ENCODE results near the gene PRM3. TPM values are rescaled to one million over a fixed set of nuclear protein-coding genes. Genes with fewer than 3 reads are reported as not detected.

Gene PRM3
- polyA plus RNA-seq, 1 donor from 2014 or later: not detected

DNA sequence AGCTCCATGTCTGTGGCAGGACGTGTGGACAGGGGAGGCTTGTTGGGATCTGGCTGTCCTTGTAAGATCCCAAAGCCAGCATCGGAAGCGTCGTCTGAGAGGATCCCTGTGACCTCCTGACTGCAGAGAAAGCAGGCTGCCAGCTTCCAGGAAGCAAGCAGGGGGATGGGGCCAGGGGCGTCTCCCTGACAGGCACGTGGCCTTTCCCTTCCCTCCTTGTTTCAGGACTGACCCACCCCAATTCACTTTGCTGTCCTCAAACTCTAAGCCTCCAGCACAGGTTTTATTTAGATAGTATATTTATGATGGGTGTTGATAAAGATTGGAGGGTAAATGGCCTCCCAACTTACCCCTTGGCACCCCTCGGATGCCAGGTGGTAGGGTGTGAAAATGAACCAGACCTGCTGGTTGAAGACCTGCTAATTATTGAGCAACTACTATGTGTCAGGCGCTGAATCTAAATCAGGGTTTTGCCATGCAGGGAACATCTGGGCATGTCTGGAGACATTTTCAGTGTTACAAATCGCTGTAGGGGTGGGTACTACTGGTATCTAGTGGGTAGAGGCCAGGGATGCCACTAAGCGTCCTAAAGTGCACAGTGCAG, 42.0 kb downstream of the PRM3 start:
- Histone ChIP-seq H3F3A (ENCODE audit: insufficient read depth, low read length, poor library complexity, severe bottlenecking) (no peaks in the 10 kb centered on the region), H3K27me3 (ENCODE audit: insufficient read depth, low read depth, low read length) (no peaks in the 10 kb centered on the region), H3K36me3 (ENCODE audit: insufficient read depth, low read length) (no peaks in the 10 kb centered on the region), H3K4me3 (ENCODE audit: low read length) (no peak overlapping the region), H3K9me3 (ENCODE audit: low read length) (no peaks in the 10 kb centered on the region), H4K20me1 (ENCODE audit: insufficient read depth) (no peaks in the 10 kb centered on the region), H3K9ac (ENCODE audit: low read length) (no peak overlapping the region), H2AFZ (ENCODE audit: low read depth, low read length) (no peak overlapping the region), H3K27ac (ENCODE audit: low read length) (no peak overlapping the region), H3K9me2 (ENCODE audit: insufficient read depth, low read length) (no peaks in the 10 kb centered on the region), H3K79me2 (replicated peaks; ENCODE audit: insufficient read depth, low read length) (no peaks in the 10 kb centered on the region), H3K4me2 (ENCODE audit: low read length) (no peak overlapping the region)
- TF ChIP-seq POLR2AphosphoS5 (IDR thresholded peaks at IDR 0.05) (no peak), TAF1 (IDR thresholded peaks at IDR 0.05; ENCODE audit: low read depth) (no peak), RAD21 (conservative IDR thresholded peaks at IDR 0.05) (no peak), SMC3 (conservative IDR thresholded peaks at IDR 0.05; ENCODE audit: poor library complexity) (no peak), EP300 (conservative IDR thresholded peaks at IDR 0.05; ENCODE audit: poor library complexity, severe bottlenecking) (no peak), EZH2 (IDR thresholded peaks at IDR 0.05; ENCODE audit: borderline replicate concordance, insufficient read depth, low read length, poor library complexity, severe bottlenecking) (no peak), MXI1 (conservative IDR thresholded peaks at IDR 0.05; ENCODE audit: poor library complexity, severe bottlenecking) (no peak), REST (IDR thresholded peaks at IDR 0.05; ENCODE audit: borderline replicate concordance) (no peak)
- TF ChIP-seq, protein P1, sequence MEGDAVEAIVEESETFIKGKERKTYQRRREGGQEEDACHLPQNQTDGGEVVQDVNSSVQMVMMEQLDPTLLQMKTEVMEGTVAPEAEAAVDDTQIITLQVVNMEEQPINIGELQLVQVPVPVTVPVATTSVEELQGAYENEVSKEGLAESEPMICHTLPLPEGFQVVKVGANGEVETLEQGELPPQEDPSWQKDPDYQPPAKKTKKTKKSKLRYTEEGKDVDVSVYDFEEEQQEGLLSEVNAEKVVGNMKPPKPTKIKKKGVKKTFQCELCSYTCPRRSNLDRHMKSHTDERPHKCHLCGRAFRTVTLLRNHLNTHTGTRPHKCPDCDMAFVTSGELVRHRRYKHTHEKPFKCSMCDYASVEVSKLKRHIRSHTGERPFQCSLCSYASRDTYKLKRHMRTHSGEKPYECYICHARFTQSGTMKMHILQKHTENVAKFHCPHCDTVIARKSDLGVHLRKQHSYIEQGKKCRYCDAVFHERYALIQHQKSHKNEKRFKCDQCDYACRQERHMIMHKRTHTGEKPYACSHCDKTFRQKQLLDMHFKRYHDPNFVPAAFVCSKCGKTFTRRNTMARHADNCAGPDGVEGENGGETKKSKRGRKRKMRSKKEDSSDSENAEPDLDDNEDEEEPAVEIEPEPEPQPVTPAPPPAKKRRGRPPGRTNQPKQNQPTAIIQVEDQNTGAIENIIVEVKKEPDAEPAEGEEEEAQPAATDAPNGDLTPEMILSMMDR (IDR thresholded peaks at IDR 0.05; ENCODE audit: poor library complexity, severe bottlenecking): no peak

DNA sequence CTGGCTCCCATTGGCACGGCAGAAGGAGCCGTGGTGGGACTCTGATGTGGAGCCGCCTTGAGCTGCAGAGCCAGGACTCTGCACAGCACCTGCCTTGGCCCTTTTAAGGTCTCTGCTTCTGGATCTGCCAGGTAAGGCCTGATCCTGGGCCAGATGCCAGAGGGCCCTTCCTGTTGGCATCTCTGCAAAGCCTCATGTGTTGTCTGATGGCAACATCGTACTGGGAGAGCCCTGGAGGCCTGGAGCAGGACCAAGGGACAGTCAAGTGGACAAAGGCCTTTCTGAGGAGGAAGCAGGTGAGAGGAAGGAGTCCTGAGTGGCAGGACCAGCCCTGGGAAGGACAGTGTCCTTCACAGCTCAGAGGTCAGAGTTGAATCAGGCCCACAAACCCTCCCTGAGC, 43.5 kb downstream of the PRM3 start:
- Histone ChIP-seq H4K20me1 (ENCODE audit: insufficient read depth) (no peaks in the 10 kb centered on the region), H3K9ac (ENCODE audit: low read length) (no peak overlapping the region), H3K27me3 (ENCODE audit: insufficient read depth, low read depth, low read length) (no peaks in the 10 kb centered on the region), H3K27ac (ENCODE audit: low read length) (no peak overlapping the region), H3K36me3 (ENCODE audit: insufficient read depth, low read length) (no peaks in the 10 kb centered on the region), H3K9me2 (ENCODE audit: insufficient read depth, low read length) (no peaks in the 10 kb centered on the region), H3K4me2 (ENCODE audit: low read length) (no peak overlapping the region), H3K79me2 (replicated peaks; ENCODE audit: insufficient read depth, low read length) (no peaks in the 10 kb centered on the region), H2AFZ (ENCODE audit: low read depth, low read length) (no peak overlapping the region), H3K4me3 (ENCODE audit: low read length) (no peak overlapping the region), H3F3A (ENCODE audit: insufficient read depth, low read length, poor library complexity, severe bottlenecking) (no peaks in the 10 kb centered on the region), H3K9me3 (ENCODE audit: low read length) (no peaks in the 10 kb centered on the region)
- TF ChIP-seq TAF1 (IDR thresholded peaks at IDR 0.05; ENCODE audit: low read depth): no peak
- no peak for TF ChIP-seq REST (IDR thresholded peaks at IDR 0.05; ENCODE audit: borderline replicate concordance)
- TF ChIP-seq, protein P1 (IDR thresholded peaks at IDR 0.05; ENCODE audit: poor library complexity, severe bottlenecking): no peak
- TF ChIP-seq EZH2 (IDR thresholded peaks at IDR 0.05; ENCODE audit: borderline replicate concordance, insufficient read depth, low read length, poor library complexity, severe bottlenecking): no peak
- no peak for TF ChIP-seq MXI1 (conservative IDR thresholded peaks at IDR 0.05; ENCODE audit: poor library complexity, severe bottlenecking)
